GM12878 (cell line): ENCODE data around the gene IL1RAP. TPM values are rescaled to one million over a fixed set of nuclear protein-coding genes. Genes with fewer than 3 reads are reported as not detected.

Experiments
- ATAC-seq: fragments of 200-7000 bp; cut with Tn5 transposase; 3 replicates; pipeline ENCODE4 v1.9.1; 2020; ENCODE audit warnings: mild to moderate bottlenecking, moderate library complexity
- BruUV-seq: library from RNA; stranded (reverse); fragments of 400-500 nt; replicated peaks from 2 replicates; lab custom pipeline; 2021; lab: Mats Ljungman, UMichigan
- CTCF ChIA-PET: fragments of 300-600 bp; sonication (Branson Sonifier 250); formaldehyde crosslinking; extraction: SDS; loops from one replicate; lab custom pipeline; 2021; ENCODE audit warnings: inconsistent platforms; lab: Yijun Ruan, JAX
- POLR2A ChIA-PET: fragments of 350-600 bp; formaldehyde crosslinking; extraction: SDS; loops from one replicate; lab custom pipeline; 2021; ENCODE audit warnings: inconsistent platforms; lab: Charles Lee
- RAD21 ChIA-PET: fragments of 300-600 bp; sonication (Branson Sonifier 250); formaldehyde crosslinking; loops from one replicate; lab custom pipeline; 2023; ENCODE audit warnings: antibody characterized with exemption; ENCODE audit not compliant: unreplicated experiment; lab: Charles Lee
- SMC1A ChIA-PET: fragments of 300-600 bp; sonication (Branson Sonifier 250); formaldehyde crosslinking; loops from one replicate; lab custom pipeline; 2023; ENCODE audit not compliant: unreplicated experiment, uncharacterized antibody; lab: Charles Lee
- DNase-seq: peaks from one replicate; pipeline ENCODE4 v3.0.0-alpha.2; 2011; ENCODE audit warnings: low read depth, low spot score
- FAIRE-seq: peaks from 3 replicates; lab custom pipeline; 2011; peaks lifted over from hg19 to GRCh38; lab: Jason Lieb, UNC
- H2AFZ ChIP-seq: 2 replicates; pipeline ENCODE4 v1.6.0; 2011; ENCODE audit warnings: low read depth, low read length, control low read depth; ENCODE audit not compliant: control insufficient read depth
- H3K27ac ChIP-seq: 2 replicates; pipeline ENCODE4 v1.5.1; 2011; ENCODE audit warnings: control low read depth; ENCODE audit not compliant: control insufficient read depth, insufficient read depth
- H3K27me3 ChIP-seq, 2 experiments: replicated peaks in 1 of 2; 2 replicates each; pipeline versions ENCODE4 v1.6.0 to v1.6.1; 2011; ENCODE audit warnings: low read length in 1 of 2; ENCODE audit not compliant: control insufficient read depth in 2 of 2, insufficient read depth in 2 of 2
- H3K36me3 ChIP-seq, 2 experiments: 2 replicates each; pipeline ENCODE4 v1.5.1; 2011; ENCODE audit warnings: low read length in 1 of 2; ENCODE audit not compliant: control insufficient read depth in 2 of 2, insufficient read depth in 2 of 2
- H3K4me1 ChIP-seq: 2 replicates; pipeline ENCODE4 v1.6.1; 2011; ENCODE audit warnings: mild to moderate bottlenecking, low read length, moderate library complexity, mixed read lengths; ENCODE audit not compliant: control insufficient read depth, insufficient read depth
- H3K4me2 ChIP-seq: 2 replicates; pipeline ENCODE4 v1.6.0; 2011; ENCODE audit warnings: control low read depth; ENCODE audit not compliant: control insufficient read depth, insufficient read depth
- H3K4me3 ChIP-seq: fragments of 200-600 bp; sonication (generic); 2 replicates; pipeline ENCODE4 v1.5.1; 2016
- H3K79me2 ChIP-seq: 2 replicates; pipeline ENCODE4 v1.6.0; 2011; ENCODE audit warnings: low read length; ENCODE audit not compliant: control insufficient read depth, insufficient read depth
- H3K9ac ChIP-seq: 2 replicates; pipeline ENCODE4 v1.8.0; 2011; ENCODE audit warnings: low read length, control low read depth, mixed read lengths; ENCODE audit not compliant: control insufficient read depth, insufficient read depth
- H3K9me3 ChIP-seq: replicated peaks from 3 replicates; pipeline ENCODE4 v1.5.1; 2011; ENCODE audit warnings: mild to moderate bottlenecking, low read length; ENCODE audit not compliant: control insufficient read depth, insufficient read depth
- H4K20me1 ChIP-seq: 2 replicates; pipeline ENCODE4 v1.6.0; 2011; ENCODE audit not compliant: control insufficient read depth, insufficient read depth
- GABPA ChIP-seq: IDR thresholded peaks from 2 replicates; pipeline ENCODE4 v1.6.1; 2014; ENCODE audit warnings: antibody characterized with exemption, low read depth, mild to moderate bottlenecking, inconsistent platforms
- HDGF ChIP-seq: fragments of 450-650 bp; IDR thresholded peaks from 2 replicates; pipeline ENCODE4 v1.6.1; 2016; ENCODE audit warnings: antibody characterized with exemption
- JUNB ChIP-seq: IDR thresholded peaks from 2 replicates; pipeline ENCODE4 v1.6.1; 2016; ENCODE audit warnings: antibody characterized with exemption, mild to moderate bottlenecking
- MYC ChIP-seq: IDR thresholded peaks from 2 replicates; pipeline ENCODE4 v1.6.1; 2011; ENCODE audit warnings: mild to moderate bottlenecking, low read length, moderate library complexity, inconsistent platforms; ENCODE audit not compliant: insufficient read depth, insufficient replicate concordance, insufficient read length, severe bottlenecking
- PRDM15 ChIP-seq: fragments of 450-650 bp; formaldehyde crosslinking; IDR thresholded peaks from 2 replicates; pipeline ENCODE4 v1.4.0; 2020; ENCODE audit warnings: mild to moderate bottlenecking, moderate library complexity
- SKIL ChIP-seq: fragments of 450-650 bp; IDR thresholded peaks from 2 replicates; pipeline ENCODE4 v1.6.1; 2017; ENCODE audit warnings: mild to moderate bottlenecking, low read depth, inconsistent platforms; ENCODE audit not compliant: poor library complexity, severe bottlenecking
- SMARCA5 ChIP-seq: fragments of 450-650 bp; IDR thresholded peaks from 2 replicates; pipeline ENCODE4 v1.6.1; 2017; ENCODE audit warnings: mild to moderate bottlenecking
- SPI1 ChIP-seq: IDR thresholded peaks from 2 replicates; pipeline ENCODE4 v1.6.1; 2011; ENCODE audit warnings: low read depth, mild to moderate bottlenecking, low read length, moderate library complexity, borderline replicate concordance; ENCODE audit not compliant: insufficient read depth
- STAT1 ChIP-seq: fragments of 450-650 bp; conservative IDR thresholded peaks from 2 replicates; pipeline ENCODE4 v1.6.1; 2014; ENCODE audit warnings: antibody characterized with exemption, mild to moderate bottlenecking
- ZNF384 ChIP-seq: IDR thresholded peaks from 2 replicates; pipeline ENCODE4 v1.6.1; 2012; ENCODE audit warnings: low read depth, mild to moderate bottlenecking, low read length, improper control_type of control experiment, borderline replicate concordance
- ZNF622 ChIP-seq: fragments of 450-650 bp; IDR thresholded peaks from 2 replicates; pipeline ENCODE4 v1.6.1; 2017; ENCODE audit warnings: mild to moderate bottlenecking, inconsistent platforms
- in situ Hi-C: fragments of 300-500 bp; cut with MboI; formaldehyde crosslinking; loops from 9 replicates; pipeline ENCODE4 v1.14.3; 2018; ENCODE audit warnings: mixed read lengths
- intact Hi-C: fragments of 100-400 bp; cut with micrococcal nuclease; formaldehyde crosslinking; loops from one replicate; pipeline ENCODE4 v1.14.2; 2022; ENCODE audit not compliant: unreplicated experiment
- polyA plus RNA-seq, 11 experiments: library from polyadenylated mRNA; depleted of rRNA in 4 of 11; unstranded in 6 of 11; stranded (reverse) in 5 of 11; fragments of >200 nt; fragmentation: Nextera tagmentation in 4 of 11; fragmentation: Illumina TruSeq in 1 of 11; extraction: Ambion mirVana in 4 of 11; extraction: Trizol in 1 of 11; gene quantifications; 1 replicate in 1 of 11; 2 replicates in 10 of 11; pipeline versions ENCODE4 v1.2.1 to v1.2.3, GENCODE V29; 2011 to 2016; ENCODE audit warnings: inconsistent platforms in 2 of 11, missing spikeins in 2 of 11, low read depth in 1 of 11
- total RNA-seq, 4 experiments: library from RNA; depleted of rRNA in 3 of 4; stranded (reverse); fragments of >200 nt in 3 of 4; fragmentation: Illumina TruSeq in 1 of 4; extraction: Trizol in 1 of 4; gene quantifications; 2 replicates each; pipeline versions ENCODE4 v1.2.1 to v1.2.3, GENCODE V29; 2013 to 2021

The IL1RAP gene
- total and polyA plus RNA-seq, 10 of the 15 experiments (the other 5 are each of a cell fraction or from before 2014, with no cell fraction given) = 0.17 to 1.0 (median 0.44) TPM; not detected in 1

GRCh38 chr3:190494907-190495306 is 19.0 kb upstream of the IL1RAP start:
- intact Hi-C loops = no loop called here
- TF ChIP-seq SKIL (no peak), ZNF384 (no peak), ZNF622 (no peak), HDGF (no peak), SMARCA5 (no peak), GABPA (no peak), PRDM15 (CRISPR knock-in tag) (no peak), JUNB (no peak), MYC (no peak), STAT1 (no peak), SPI1 (no peak)
- ChIA-PET CTCF (interaction anchor here (0.9 kb wide), 1 partner anchor 16 kb away, joined by 3 read pairs; no protein-coding TSS in a partner anchor), RAD21 (no interaction called here), SMC1A (no interaction called here), POLR2A (no interaction called here)
- Histone ChIP-seq H3K79me2 (no peaks in the 10 kb centered on the region), H3K27me3 (no peaks in the 10 kb centered on the region; a peak in 1 of 4 replicates), H3K4me1 (no peaks in the 10 kb centered on the region; the same call in 1 of the 2 replicates), H2AFZ (no peak overlapping the region), H3K9me3 (no peaks in the 10 kb centered on the region), H3K36me3 (no peaks in the 10 kb centered on the region), H4K20me1 (no peaks in the 10 kb centered on the region), H3K4me3 (no peak overlapping the region), H3K4me2 (no peak overlapping the region), H3K9ac (no peak overlapping the region), H3K27ac (no peak overlapping the region)
- no peak for FAIRE-seq
- in situ Hi-C loops = no loop called here
- no peak for ATAC-seq
- no TSS peak for BruUV-seq
- DNase-seq = no peak
